Measurements from ENCODE around the gene CAMTA1.

- peak; percentile 17; the same call in 1 of the 2 replicates for TF ChIP-seq CTCF (IDR thresholded peaks at IDR 0.05)
- no peak for TF ChIP-seq TCF7L2 (IDR thresholded peaks at IDR 0.05; ENCODE audit: low read depth, low read length)
Observed at GRCh38 chr1:7186382-7187111, 401.3 kb downstream of the CAMTA1 start.
